Gastroesophageal sphincter (tissue), 3 donors: ENCODE data around the gene FSTL1.

Source experiments
- EP300 ChIP-seq: sonication (generic); formaldehyde crosslinking; IDR thresholded peaks from one replicate; pipeline ENCODE4 v1.6.1; 2017; ENCODE audit warnings: antibody characterized with exemption, mild to moderate bottlenecking
- POLR2AphosphoS5 ChIP-seq: sonication (generic); formaldehyde crosslinking; IDR thresholded peaks from one replicate; pipeline ENCODE4 v1.6.1; 2017; ENCODE audit warnings: antibody characterized with exemption
- TF ChIP-seq, protein P1 (sequence below), 4 experiments: fragments of 200-600 bp in 2 of 4; fragments of 450-650 bp in 2 of 4; sonication (generic) in 1 of 4; IDR thresholded peaks; one replicate each; pipeline ENCODE4 v1.5.1; 2017 to 2019; ENCODE audit warnings: antibody characterized with exemption in 4 of 4, mild to moderate bottlenecking in 2 of 4, moderate library complexity in 2 of 4

DNA sequence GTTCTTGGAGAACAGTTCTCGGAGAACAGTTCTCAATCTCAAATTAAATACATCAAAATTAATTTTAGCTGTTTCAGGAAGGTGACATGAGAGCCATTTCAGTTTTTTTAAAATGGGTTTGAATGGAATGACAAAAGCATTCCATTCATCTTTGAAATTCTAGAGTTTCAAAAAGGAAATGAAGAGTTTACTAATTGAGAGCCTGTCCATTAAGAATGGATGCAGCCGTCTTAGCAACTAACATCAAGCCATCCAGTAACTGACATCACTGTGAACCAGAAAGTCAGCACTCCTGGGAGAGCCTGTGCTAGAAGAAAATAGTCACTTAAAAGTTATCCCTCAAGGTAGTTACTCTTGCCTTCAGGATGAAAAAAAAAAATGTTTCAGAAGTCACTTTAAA lies 47.0 kb upstream of the FSTL1 start:
- TF ChIP-seq, protein P1, sequence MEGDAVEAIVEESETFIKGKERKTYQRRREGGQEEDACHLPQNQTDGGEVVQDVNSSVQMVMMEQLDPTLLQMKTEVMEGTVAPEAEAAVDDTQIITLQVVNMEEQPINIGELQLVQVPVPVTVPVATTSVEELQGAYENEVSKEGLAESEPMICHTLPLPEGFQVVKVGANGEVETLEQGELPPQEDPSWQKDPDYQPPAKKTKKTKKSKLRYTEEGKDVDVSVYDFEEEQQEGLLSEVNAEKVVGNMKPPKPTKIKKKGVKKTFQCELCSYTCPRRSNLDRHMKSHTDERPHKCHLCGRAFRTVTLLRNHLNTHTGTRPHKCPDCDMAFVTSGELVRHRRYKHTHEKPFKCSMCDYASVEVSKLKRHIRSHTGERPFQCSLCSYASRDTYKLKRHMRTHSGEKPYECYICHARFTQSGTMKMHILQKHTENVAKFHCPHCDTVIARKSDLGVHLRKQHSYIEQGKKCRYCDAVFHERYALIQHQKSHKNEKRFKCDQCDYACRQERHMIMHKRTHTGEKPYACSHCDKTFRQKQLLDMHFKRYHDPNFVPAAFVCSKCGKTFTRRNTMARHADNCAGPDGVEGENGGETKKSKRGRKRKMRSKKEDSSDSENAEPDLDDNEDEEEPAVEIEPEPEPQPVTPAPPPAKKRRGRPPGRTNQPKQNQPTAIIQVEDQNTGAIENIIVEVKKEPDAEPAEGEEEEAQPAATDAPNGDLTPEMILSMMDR (IDR thresholded peaks at IDR 0.05) = no peak
- no peak for TF ChIP-seq POLR2AphosphoS5
- no peak for TF ChIP-seq EP300
